Cardiac fibroblast (primary cell): Measurements from ENCODE around the gene HK1.

ENCODE experiments used
- DNase-seq, 2 donors: peaks; one replicate each; pipeline versions ENCODE4 v3.0.0 to v3.0.0-alpha.2; 2010; ENCODE audit warnings: low read depth in 2 of 2
- H3K4me3 ChIP-seq, 2 donors: replicated peaks in 1 of 2; 1 replicate in 1 of 2; 2 replicates in 1 of 2; pipeline ENCODE4 v1.5.1; 2011; ENCODE audit warnings: low read depth in 2 of 2, low read length in 2 of 2, mild to moderate bottlenecking in 2 of 2, moderate library complexity in 1 of 2
- TF ChIP-seq, protein P1 (sequence below): IDR thresholded peaks from one replicate; pipeline ENCODE4 v1.5.1; 2011; ENCODE audit warnings: low read depth, mild to moderate bottlenecking, low read length, inconsistent platforms

The HK1 gene

DNA sequence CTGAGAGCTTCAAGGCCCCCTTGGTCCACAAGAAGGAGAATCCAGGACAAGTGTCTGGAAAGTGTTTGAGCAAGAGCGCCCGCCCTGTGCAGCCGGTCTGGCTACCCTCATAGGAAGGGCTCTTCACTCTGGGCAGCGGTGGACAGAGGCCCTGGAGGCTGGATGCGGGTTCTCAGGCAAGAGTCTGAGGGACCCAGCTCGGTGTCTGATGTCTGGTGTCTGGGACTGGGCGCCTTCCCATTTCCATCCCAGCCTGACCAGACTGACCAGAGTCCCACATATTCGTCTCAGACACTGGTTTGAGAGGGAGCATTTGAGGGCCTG, 59.8 kb downstream of the HK1 start:
- H3K4me3 ChIP-seq = peak overlapping the region in 1 of 2 donors; percentile 27

DNA sequence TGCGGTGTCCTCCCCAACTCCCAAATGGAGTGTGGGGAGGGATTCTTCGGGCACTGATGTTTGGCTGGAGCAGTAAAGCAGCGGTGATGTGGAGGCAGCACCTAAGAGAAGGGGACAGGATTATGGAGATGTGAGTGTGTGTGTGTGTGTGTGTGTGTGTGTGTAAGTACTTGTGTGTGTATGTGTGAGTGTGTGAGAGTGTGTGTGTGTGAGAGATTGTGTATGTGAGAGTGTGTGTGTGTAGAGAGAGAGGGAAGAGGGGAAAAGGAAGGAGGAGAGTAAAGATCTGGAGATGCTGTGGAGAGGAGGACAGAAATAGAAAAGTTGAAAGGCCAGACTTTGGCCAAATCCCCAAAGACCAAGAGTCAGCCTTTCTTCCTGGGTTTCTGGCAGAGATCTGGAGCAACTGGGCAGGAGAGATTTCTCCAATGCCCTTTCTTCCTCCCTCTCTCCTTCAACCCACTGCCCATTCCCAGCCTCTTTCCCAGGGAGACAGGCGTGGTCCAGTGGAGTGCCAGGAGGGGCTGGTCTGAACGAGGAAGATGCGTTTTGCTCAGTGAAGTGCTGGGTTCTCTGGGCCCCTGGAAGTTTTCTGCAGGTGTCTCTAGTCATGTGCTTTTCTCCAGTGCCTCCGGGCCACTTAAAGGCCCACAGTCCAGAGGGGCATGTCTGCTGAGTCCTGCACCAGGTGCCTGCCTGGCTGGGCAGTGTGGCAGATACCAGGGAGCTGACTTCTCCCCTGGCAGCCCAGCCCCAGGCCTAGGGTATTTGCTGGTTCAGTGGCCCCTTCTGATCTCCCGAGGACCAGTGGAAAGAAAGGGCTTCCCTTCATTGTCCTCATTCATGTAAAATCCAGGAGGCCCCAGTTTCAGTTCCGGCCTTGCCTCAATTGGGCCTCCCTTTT, 60.5 kb downstream of the HK1 start:
- no peak overlapping the region for H3K4me3 ChIP-seq
- DNase-seq = peak; percentile 41 to 44
- TF ChIP-seq, protein P1, sequence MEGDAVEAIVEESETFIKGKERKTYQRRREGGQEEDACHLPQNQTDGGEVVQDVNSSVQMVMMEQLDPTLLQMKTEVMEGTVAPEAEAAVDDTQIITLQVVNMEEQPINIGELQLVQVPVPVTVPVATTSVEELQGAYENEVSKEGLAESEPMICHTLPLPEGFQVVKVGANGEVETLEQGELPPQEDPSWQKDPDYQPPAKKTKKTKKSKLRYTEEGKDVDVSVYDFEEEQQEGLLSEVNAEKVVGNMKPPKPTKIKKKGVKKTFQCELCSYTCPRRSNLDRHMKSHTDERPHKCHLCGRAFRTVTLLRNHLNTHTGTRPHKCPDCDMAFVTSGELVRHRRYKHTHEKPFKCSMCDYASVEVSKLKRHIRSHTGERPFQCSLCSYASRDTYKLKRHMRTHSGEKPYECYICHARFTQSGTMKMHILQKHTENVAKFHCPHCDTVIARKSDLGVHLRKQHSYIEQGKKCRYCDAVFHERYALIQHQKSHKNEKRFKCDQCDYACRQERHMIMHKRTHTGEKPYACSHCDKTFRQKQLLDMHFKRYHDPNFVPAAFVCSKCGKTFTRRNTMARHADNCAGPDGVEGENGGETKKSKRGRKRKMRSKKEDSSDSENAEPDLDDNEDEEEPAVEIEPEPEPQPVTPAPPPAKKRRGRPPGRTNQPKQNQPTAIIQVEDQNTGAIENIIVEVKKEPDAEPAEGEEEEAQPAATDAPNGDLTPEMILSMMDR = no peak

More for the DNA sequence above, 59.8 kb downstream of the HK1 start:
- TF ChIP-seq, protein P1 = no peak
- DNase-seq = no peak

DNA sequence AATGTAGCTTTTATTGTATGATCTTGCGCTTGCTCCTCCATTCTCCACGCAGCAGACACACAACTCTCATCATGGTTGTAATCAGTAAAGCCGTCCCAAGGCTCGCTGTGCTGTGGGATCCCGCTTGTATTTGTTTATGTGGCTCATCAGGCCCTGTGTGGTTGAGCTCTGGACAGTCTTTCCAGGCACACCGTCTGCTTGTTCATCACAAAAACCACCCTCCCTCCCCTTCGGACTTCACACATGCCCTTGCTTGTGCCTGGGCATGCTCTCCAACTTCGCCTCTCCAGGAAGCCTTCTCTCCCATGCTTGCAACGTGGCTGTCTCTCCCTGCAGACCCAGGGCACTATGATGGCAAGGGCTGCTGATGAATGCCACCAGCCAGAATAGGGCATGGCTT, 62.4 kb downstream of the HK1 start:
- TF ChIP-seq, protein P1 = no peak
- H3K4me3 ChIP-seq = no peak overlapping the region
- DNase-seq = no peak

DNA sequence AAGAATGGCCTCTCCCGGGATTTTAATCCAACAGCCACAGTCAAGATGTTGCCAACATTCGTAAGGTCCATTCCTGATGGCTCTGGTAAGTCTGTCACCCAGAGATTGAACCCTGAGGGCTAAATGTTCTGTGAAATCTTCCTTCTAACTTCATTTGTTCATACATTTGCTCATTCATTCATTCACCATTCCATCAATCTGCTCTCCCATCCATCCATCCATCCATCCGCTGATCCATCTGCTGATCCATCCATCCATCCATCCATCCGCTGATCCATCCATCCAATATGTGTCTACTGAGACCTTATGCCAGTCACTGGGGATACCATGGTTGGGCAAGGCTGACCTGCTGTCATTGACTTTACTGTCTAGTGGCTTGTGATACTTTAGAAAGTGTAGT, 65.6 kb downstream of the HK1 start:
- TF ChIP-seq, protein P1 = no peak
- no peak overlapping the region for H3K4me3 ChIP-seq
- DNase-seq = no peak

DNA sequence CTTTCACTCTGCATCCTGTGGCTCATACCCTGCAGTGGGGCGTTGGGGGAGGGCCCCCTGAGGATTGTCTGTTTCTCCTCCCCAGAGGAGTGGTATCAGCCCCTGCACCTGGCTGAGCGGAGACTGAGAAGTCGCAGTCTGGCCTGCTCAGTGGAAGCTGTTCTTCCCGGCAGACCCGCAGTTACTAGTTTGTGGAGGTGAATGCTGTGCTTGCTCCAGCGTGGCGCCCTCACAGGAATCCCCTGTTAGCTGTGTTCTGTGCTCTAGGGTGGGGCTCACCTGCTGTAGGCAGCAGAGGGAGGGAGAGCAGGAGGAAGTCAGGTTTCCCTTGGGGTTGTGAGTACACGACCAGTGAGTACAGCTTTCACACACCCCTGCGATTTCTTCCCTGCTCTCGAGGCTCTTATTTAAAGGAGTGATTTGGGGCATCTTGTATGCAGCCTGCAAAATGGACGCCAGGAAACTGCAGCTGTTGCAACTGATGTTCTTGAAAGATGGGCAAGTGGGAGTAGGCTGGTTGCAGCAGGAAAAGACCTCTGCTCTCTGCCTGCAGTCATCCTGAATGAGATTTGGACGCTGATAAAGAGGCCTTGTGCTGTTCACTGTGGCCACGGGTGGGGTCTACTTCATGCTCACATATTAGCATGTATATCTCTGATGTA, 66.4 kb downstream of the HK1 start:
- TF ChIP-seq, protein P1 = no peak
- H3K4me3 ChIP-seq = no peak overlapping the region
- no peak for DNase-seq

DNA sequence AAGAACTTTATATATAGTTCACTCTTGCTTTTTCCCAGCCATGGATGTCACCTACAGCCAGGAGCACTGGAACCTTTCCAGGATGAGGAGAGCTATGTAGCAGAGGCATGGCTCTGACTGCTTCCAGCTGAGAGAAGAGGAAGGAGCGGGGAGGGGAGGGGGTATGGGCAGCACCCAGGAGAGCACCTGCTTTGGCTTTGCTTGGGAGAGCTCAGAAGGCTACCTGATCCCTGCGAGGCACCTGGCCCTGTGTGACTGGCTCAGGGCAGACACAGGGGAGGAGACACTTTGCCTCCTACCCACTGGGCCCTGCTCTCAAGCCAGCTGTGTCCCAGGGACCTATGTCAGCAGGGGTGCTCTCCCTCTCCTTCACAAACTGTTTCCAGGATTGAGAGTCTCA, 67.1 kb downstream of the HK1 start:
- no peak for DNase-seq
- H3K4me3 ChIP-seq = no peak overlapping the region
- TF ChIP-seq, protein P1 = no peak
